GM18505 (cell line): ENCODE data around the gene RAPGEFL1.
A peak's percentile ranks its signal among the peaks of the same experiment; 100 is the strongest.
"Not testable (repeated sequence)": the region's sequence is repeated elsewhere in the genome, so short reads cannot be mapped to it uniquely, and the experiment has no call there.

Experiments used
- ATAC-seq: cut with Tn5 transposase; IDR thresholded peaks from one replicate; pipeline ENCODE4 v1.9.1; 2021; ENCODE audit not compliant: unreplicated experiment
- POLR2A ChIP-seq: IDR thresholded peaks from 4 replicates; pipeline ENCODE4 v1.6.1; 2011; ENCODE audit warnings: borderline replicate concordance; ENCODE audit not compliant: insufficient read depth, insufficient read length; ENCODE audit errors: extremely low read depth

RAPGEFL1 gene

GRCh38 chr17:40177275-40177874 is at the start of gene RAPGEFL1:
TSS of gene RAPGEFL1 (plus strand) at chr17:40177470. CDS start at chr17:40177862, 392 bp downstream.
- no peak for TF ChIP-seq POLR2A
- peak; percentile 50 for ATAC-seq

- ATAC-seq, result no peak
- TF ChIP-seq POLR2A, result no peak
These were observed 47.8 kb upstream of the RAPGEFL1 start for GRCh38 chr17:40129498-40129897.

GRCh38 chr17:40130352-40131042 is 46.8 kb upstream of the RAPGEFL1 start:
- no peak for TF ChIP-seq POLR2A
- ATAC-seq, result no peak

- no peak for ATAC-seq
- TF ChIP-seq POLR2A, result no peak
These were observed 43.1 kb upstream of the RAPGEFL1 start for GRCh38 chr17:40134184-40134583.

GRCh38 chr17:40135817-40136216 is 41.5 kb upstream of the RAPGEFL1 start:
- ATAC-seq, result no peak
- TF ChIP-seq POLR2A, result no peak

GRCh38 chr17:40139566-40140058 is 37.7 kb upstream of the RAPGEFL1 start:
- no peak for TF ChIP-seq POLR2A
- ATAC-seq, result peak; percentile 18

- not testable (repeated sequence) for ATAC-seq
These were observed 34.1 kb upstream of the RAPGEFL1 start for GRCh38 chr17:40143166-40143565.

GRCh38 chr17:40145476-40145875 is 31.8 kb upstream of the RAPGEFL1 start:
- TF ChIP-seq POLR2A, result no peak
- ATAC-seq, result no peak

GRCh38 chr17:40148527-40148926 is 28.7 kb upstream of the RAPGEFL1 start:
- TF ChIP-seq POLR2A, result no peak
- ATAC-seq, result no peak

GRCh38 chr17:40150276-40150675 is 27.0 kb upstream of the RAPGEFL1 start:
- no peak for ATAC-seq
- no peak for TF ChIP-seq POLR2A

GRCh38 chr17:40151414-40151963 is 25.8 kb upstream of the RAPGEFL1 start:
- no peak for TF ChIP-seq POLR2A
- ATAC-seq, result no peak

GRCh38 chr17:40153603-40154236 is 23.6 kb upstream of the RAPGEFL1 start:
- no peak for ATAC-seq

GRCh38 chr17:40157973-40158372 is 19.3 kb upstream of the RAPGEFL1 start:
- TF ChIP-seq POLR2A, result no peak
- ATAC-seq, result no peak

More at GRCh38 chr17:40153603-40154236, 23.6 kb upstream of the RAPGEFL1 start:
- TF ChIP-seq POLR2A, result no peak
